HG03159 (cell line): ENCODE data around the gene PRH2.

Source experiments
- ATAC-seq: cut with Tn5 transposase; IDR thresholded peaks from one replicate; pipeline ENCODE4 v1.9.1; 2021; ENCODE audit warnings: mild to moderate bottlenecking, moderate library complexity; ENCODE audit not compliant: unreplicated experiment

PRH2 gene

GRCh38 chr12:10959804-10960203, 30.8 kb downstream of the PRH2 start:
- ATAC-seq: no peak

GRCh38 chr12:10960211-10960610, 31.2 kb downstream of the PRH2 start:
- ATAC-seq: no peak

GRCh38 chr12:10965476-10965875, 36.4 kb downstream of the PRH2 start:
- no peak for ATAC-seq

- no peak for ATAC-seq
These were observed 37.3 kb downstream of the PRH2 start for GRCh38 chr12:10966314-10966713.

- no peak for ATAC-seq
These were observed 38.4 kb downstream of the PRH2 start for GRCh38 chr12:10967409-10967808.

GRCh38 chr12:10968765-10969456, 39.9 kb downstream of the PRH2 start:
- no peak for ATAC-seq

- no peak for ATAC-seq
These were observed 45.9 kb downstream of the PRH2 start for GRCh38 chr12:10974965-10975364.

- no peak for ATAC-seq
These were observed 53.2 kb downstream of the PRH2 start for GRCh38 chr12:10982244-10982643.
